ENCODE data around the gene BTN3A1.
"Not testable (repeated sequence)": the region's sequence is repeated elsewhere in the genome, so short reads cannot be mapped to it uniquely, and the experiment has no call there.

The BTN3A1 gene

GRCh38 chr6:26401987-26402658, at the start of gene BTN3A1:
BTN3A1 (plus strand) TSS chr6:26402275; CDS start chr6:26405564, 3,289 bp downstream.
- DNase-seq: peak; percentile 45

DNA sequence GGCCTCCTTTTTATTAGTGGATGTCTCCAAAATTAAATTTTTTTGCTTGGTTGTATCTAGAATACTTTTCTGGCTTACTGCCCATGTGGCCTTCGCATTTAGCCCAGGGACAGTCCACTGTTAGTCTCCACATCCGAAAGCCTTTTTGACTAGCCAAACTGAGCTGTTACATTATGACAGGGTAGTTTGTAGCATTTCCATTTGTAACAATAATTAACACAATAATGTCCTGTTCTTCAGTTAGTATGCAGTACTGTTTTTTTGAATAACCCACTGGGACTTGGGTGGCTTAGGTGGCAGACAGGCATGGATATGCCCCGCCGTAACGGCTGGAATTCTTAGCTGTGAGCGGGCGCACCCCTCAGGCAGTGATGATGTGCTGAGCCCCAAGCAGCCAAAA, 49.8 kb upstream of the BTN3A1 start:
- DNase-seq: no peak

- DNase-seq: no peak
These were observed 47.9 kb upstream of the BTN3A1 start for GRCh38 chr6:26354162-26354561.

GRCh38 chr6:26355366-26355765, 46.7 kb upstream of the BTN3A1 start:
- DNase-seq: no peak

DNA sequence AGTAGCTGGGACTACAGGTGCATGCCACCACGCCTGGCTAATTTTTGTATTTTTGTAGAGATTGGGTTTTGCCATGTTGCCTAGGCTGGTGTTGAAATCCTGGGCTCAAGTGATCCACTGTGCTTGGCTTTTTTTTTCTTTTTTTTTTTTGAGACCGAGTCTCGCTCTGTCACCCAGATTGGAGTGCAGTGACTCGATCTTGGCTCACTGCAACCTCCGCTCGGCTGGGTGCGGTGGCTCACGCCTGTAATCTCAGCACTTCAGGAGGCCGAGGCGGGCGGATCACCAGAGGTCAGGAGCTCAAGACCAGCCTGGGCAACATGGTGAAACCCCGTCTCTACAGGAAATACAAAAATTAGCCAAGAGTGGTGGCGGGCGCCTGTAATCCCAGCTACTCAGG, 44.5 kb upstream of the BTN3A1 start:
- not testable (repeated sequence) for DNase-seq

- no peak for DNase-seq
These were observed 43.5 kb upstream of the BTN3A1 start for GRCh38 chr6:26358511-26358981.

- DNase-seq: no peak
These were observed 42.3 kb upstream of the BTN3A1 start for GRCh38 chr6:26359765-26360164.

DNA sequence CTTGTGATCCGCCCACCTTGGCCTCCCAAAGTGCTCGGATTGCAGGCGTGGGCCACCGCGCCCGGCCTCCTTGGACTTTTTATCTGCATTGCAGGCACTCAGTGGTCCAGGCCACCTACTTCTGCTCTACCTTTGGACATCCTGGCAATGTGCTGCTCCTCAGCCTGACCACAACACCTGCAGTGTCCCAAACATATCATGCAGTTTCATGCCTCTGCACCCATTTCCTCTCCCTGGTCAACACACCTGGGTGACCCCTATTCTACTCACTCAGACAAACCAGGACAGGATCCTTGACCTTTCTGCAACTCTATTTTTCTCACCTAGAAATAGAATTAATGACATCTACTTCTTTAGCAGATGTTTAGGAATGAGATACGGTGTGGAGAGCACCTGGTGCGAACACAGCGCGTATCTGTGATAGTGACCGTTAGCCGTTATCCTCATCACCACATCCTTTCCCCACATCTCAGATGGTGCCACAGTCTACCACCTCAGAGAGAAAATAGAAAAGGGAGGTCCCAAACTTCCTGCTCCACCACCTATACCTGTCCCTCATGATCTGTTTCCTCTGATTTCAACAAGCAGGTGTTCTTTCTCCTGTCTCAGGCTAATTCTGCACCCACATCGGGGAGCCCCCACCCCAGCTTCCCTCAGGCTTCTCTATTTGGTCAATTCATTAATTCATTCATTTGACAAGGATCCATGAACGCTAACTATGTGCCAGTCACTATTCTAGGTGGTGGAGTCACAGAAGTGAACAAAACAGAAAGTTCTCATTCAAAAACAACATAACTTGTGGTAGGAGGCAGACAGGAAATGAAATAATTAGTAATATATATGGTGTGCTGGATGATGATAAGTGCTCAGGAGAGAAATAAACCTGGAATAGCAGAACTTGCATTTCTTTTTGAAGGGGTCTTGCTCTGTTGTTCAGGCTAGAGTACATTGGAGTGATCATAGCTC, 41.3 kb upstream of the BTN3A1 start:
- no peak for DNase-seq

DNA sequence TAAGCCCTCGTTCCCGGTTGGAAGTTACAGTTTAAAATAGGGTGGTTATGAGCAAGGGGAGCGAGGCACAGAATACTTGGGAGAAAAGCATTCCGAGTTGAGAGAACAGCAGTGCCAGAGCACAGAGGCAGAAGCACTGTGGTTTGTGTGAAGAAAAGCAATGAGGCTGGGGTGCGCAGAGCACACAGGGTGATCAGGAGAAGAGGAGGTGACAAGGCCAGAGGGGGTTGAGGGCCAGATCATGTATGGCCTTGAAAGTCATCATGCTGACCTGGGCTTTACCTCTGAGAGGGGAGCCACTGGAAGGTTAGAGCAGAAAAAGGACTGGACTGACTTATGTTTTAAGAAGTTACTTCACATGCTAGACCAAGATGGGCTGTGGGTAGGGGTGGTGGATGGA, 40.5 kb upstream of the BTN3A1 start:
- no peak for DNase-seq

DNA sequence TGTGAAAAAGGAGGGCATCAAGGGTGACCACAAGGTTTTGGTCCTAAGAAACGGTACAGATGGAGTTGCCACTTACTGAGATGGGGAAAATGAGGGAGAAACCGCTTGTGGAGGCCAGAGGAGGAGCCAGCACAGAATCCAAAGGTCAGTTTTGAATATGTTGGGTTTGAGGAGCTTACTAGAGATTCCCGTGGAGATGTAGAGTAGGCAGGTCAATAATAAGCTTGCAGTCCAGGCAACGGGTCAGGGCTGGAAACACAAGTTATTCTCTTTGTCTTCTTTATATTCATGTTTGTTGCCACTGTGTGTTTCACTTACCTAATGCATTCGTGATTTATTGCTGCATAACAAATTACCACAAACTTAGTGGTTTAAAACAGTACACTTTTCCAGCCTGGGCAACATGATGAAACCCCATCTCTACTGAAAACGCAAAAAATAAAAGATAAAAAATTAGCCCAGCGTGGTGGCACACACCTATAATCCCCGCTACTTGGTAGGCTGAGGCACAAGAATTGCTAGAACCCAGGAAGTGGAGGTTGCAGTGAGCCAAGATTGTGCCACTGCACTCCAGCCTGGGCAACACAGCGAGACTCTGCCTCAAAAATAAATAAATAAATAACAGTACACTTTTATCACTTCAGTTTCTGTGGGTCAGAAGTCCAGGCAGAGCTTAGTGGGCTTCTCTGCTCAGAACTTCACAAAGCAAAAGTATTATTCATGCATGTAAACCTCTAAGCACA, 39.8 kb upstream of the BTN3A1 start:
- no peak for DNase-seq

GRCh38 chr6:26362836-26363220, 39.2 kb upstream of the BTN3A1 start:
- DNase-seq: no peak

DNA sequence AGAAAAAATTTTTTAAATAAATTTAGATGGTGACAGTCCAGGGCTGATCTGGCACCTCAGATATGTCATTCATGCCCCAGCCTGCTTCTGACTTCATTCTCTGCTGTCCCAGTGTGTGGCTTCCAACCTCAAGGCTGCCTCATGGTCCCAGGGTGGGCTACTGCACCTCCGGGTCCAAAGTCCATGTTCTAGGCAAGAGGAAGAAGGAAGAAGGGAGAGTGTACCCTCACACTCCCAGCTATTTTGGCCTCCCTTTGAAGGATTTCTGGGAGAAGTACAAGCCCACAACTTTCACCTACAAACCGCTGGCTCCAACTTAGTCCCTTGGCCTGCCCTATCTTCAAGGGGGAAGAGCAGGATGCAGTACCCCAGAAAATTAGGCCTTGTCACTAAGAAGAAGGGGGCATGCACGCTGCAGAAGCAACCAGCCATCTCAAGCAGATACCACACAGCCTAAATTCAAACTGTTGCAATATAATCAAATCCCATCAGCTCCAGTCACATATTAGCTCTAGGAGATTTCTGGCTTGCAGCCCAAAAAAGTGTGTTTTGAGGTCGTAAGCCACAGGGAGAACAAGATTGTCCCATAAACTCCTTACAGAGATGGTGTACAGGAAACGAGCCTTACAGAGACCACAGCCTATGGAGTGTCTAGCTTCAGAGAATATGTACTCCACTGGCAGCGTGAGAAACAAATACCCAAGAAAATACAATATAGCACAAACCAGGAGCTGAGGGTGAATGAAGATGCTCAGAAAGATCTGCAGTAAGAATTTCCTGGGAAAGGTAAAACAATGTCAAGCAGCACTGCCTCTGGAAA, 38.0 kb upstream of the BTN3A1 start:
- DNase-seq: no peak

- no peak for DNase-seq
These were observed 36.5 kb upstream of the BTN3A1 start for GRCh38 chr6:26365633-26365995.

- DNase-seq: no peak
These were observed 35.6 kb upstream of the BTN3A1 start for GRCh38 chr6:26366504-26366903.

DNA sequence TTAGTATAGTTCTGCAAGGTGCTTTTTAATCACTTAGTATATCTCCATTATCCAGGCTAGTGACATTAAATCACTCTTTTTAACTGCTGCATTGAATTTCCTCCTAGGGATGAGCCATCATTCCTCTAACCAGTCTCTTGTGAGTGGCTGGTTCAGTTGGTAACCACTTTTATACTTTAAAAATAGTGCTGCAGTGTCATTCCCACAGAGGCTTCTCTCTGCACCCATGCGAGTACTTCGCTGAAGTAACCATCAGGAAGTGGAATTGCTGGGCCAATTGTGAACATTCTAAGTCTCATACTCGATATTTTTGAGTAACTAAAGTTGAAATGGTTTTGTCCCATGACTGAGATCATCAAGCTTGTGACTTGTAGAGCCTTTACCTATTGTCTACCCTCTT, 35.0 kb upstream of the BTN3A1 start:
- no peak for DNase-seq

DNA sequence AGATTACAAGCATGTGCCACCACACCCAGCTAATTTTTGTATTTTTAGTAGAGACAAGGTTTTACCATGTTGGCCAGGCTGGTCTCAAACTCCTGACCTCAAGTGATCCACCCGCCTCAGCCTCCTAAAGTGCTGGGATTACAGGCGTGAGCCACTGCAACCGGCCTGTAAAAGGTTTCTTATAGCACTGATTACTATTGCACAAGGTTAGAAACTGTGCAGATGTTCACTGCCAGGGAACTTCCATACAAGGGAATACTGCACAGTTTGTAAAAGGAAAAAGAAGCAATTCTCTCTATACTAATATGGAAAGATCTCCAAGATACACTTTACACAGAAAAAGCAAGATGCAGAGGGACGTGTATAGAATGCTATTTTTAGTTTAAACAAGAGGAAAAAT, 30.3 kb upstream of the BTN3A1 start:
- not testable (repeated sequence) for DNase-seq

- DNase-seq: no peak
These were observed 29.5 kb upstream of the BTN3A1 start for GRCh38 chr6:26372308-26373144.

DNA sequence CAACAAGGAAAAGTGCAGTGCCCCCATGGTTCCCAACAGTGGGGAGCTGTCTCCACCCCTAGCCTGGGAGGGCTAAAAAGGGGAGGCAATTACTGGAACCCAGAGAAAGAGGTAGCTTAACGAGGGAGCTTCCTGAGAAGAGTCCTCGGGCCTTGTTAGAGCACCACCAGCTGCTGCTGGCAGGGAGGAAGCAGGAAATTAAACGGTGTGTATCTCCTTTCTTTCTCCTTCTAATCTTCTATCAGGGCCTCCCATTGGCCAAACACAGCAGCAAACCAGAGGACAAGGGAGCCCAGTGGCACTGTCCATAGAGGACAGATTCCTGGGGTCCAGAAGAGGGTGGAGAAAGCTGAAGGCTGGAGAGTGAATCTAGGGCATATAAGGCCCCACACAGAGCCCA, 26.8 kb upstream of the BTN3A1 start:
- no peak for DNase-seq

DNA sequence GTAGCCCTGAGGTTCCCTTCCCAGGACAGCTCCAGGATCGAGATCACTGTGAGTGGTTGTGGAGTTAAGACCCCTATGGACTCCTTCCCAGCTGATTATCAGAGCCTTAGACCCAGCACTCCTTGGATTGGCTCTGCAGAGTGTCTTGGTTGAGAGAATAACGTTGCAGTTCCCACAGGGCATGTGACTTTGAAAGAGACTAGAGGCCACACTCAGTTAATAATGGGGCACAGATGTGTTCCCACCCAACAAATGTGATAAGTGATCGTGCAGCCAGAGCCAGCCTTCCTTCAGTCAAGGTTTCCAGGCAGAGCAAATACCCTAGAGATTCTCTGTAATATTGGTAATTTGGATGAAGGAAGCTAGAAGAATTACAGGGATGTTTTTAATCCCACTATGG, 24.4 kb upstream of the BTN3A1 start:
- no peak for DNase-seq

GRCh38 chr6:26378143-26378542, 23.9 kb upstream of the BTN3A1 start:
- not testable (repeated sequence) for DNase-seq

GRCh38 chr6:26379292-26379691, 22.8 kb upstream of the BTN3A1 start:
- DNase-seq: no peak

- DNase-seq: no peak
These were observed 22.3 kb upstream of the BTN3A1 start for GRCh38 chr6:26379740-26380139.

Data from activated CD4-positive, alpha-beta T cell treated with anti-CD3 and anti-CD28 coated beads, Interleukin-2, amount 50 U/mL, for 1 hour (primary cell).